Esophagus squamous epithelium (tissue), 5 donors: ENCODE measurements around the gene SLC23A3. TPM values are rescaled to one million over a fixed set of nuclear protein-coding genes. Genes with fewer than 3 reads are reported as not detected.

Source experiments
- DNase-seq: peaks from one replicate; lab custom pipeline; 2025; lab: John Stamatoyannopoulos, UW
- H3K27ac ChIP-seq, 4 donors: fragments of 200-600 bp; sonication (generic); one replicate each; pipeline ENCODE4 v1.5.1; 2016 to 2019; ENCODE audit warnings: mild to moderate bottlenecking in 1 of 4
- H3K27me3 ChIP-seq, 4 donors: fragments of 200-600 bp; sonication (generic); 1 replicate in 3 of 4; 2 replicates in 1 of 4; pipeline versions ENCODE4 v1.5.1 to v1.6.0; 2017 to 2021; ENCODE audit warnings: antibody characterized with exemption in 1 of 4
- H3K36me3 ChIP-seq, 3 donors: fragments of 200-600 bp; sonication (generic); one replicate each; pipeline ENCODE4 v1.5.1; 2016 to 2019
- H3K4me1 ChIP-seq, 3 donors: fragments of 200-600 bp; sonication (generic); one replicate each; pipeline ENCODE4 v1.5.1; 2017 to 2019
- H3K4me3 ChIP-seq, 4 donors: fragments of 200-600 bp; sonication (generic); 1 replicate in 3 of 4; 2 replicates in 1 of 4; pipeline ENCODE4 v1.5.1; 2016 to 2019; ENCODE audit warnings: mild to moderate bottlenecking in 2 of 4, moderate library complexity in 1 of 4
- H3K9me3 ChIP-seq, 3 donors: fragments of 200-600 bp; sonication (generic); one replicate each; pipeline ENCODE4 v1.5.1; 2016 to 2019
- CTCF ChIP-seq, 6 experiments: fragments of 450-650 bp in 4 of 6; fragments of 200-600 bp in 2 of 6; sonication (generic) in 2 of 6; IDR thresholded peaks; one replicate each; pipeline ENCODE4 v1.5.1; 2016 to 2019; ENCODE audit warnings: antibody characterized with exemption in 6 of 6, mild to moderate bottlenecking in 4 of 6, moderate library complexity in 4 of 6
- POLR2A ChIP-seq, 4 donors: fragments of 450-650 bp; IDR thresholded peaks; one replicate each; pipeline ENCODE4 v1.6.1; 2017; ENCODE audit warnings: antibody characterized with exemption in 4 of 4, mild to moderate bottlenecking in 4 of 4, moderate library complexity in 3 of 4
- WGBS, 2 donors: methylation state at CpG; one replicate each; pipeline ENCODE4 v1.1.5; 2018; 5-methylcytosine and 5-hydroxymethylcytosine counted together
- intact Hi-C: fragments of 100-400 bp; cut with DNase I; formaldehyde crosslinking; loops from one replicate; pipeline ENCODE4 v1.15.0; 2022
- total RNA-seq, 4 donors: library from RNA; depleted of rRNA; stranded (reverse); fragments of >200 nt; gene quantifications; one replicate each; pipeline ENCODE4 v1.1.0, GENCODE V29; 2016
- donor health status: DM: yes; HTN: yes; CAD: no.

Gene SLC23A3
- total RNA-seq, 4 donors from 2014 or later, result 0.82 to 1.7 (median 1.3) TPM

GRCh38 chr2:219174801-219175200, 5.0 kb upstream of the SLC23A3 start:
- intact Hi-C loops, result no loop called here
- H3K27ac ChIP-seq, result no peak overlapping the region
- H3K36me3 ChIP-seq, result peaks cover 6 to 47% (median 26%) of the 10 kb centered on the region in 3 donors
- H3K27me3 ChIP-seq, result no peaks in the 10 kb centered on the region
- H3K9me3 ChIP-seq, result no peaks in the 10 kb centered on the region
- no peak for DNase-seq
- H3K4me1 ChIP-seq, result peaks cover 10 to 66% (median 39%) of the 10 kb centered on the region in 3 donors
- 81 to 91% methylated on average over 7 of the region's 7 CpGs for WGBS, 2 donors
- no peak overlapping the region for H3K4me3 ChIP-seq
- TF ChIP-seq POLR2A (IDR thresholded peaks at IDR 0.05) (no peak), CTCF (IDR thresholded peaks at IDR 0.05) (no peak)

- Histone ChIP-seq H3K27ac (no peak overlapping the region), H3K27me3 (no peaks in the 10 kb centered on the region), H3K4me3 (no peak overlapping the region), H3K9me3 (no peaks in the 10 kb centered on the region), H3K4me1 (peaks cover 5 to 59% (median 33%) of the 10 kb centered on the region in 3 donors), H3K36me3 (peaks cover 6 to 43% (median 26%) of the 10 kb centered on the region in 3 donors)
- intact Hi-C loops, result no loop called here
- TF ChIP-seq CTCF (IDR thresholded peaks at IDR 0.05) (no peak), POLR2A (IDR thresholded peaks at IDR 0.05) (no peak)
- 77 to 80% methylated on average over 1 to 3 of the region's 3 CpGs for WGBS, 2 donors
- DNase-seq, result no peak
Observed at GRCh38 chr2:219174146-219174545, 4.3 kb upstream of the SLC23A3 start.

- WGBS, 2 donors, result 91 to 94% methylated on average over 4 to 6 of the region's 6 CpGs
- Histone ChIP-seq H3K4me3 (no peak overlapping the region), H3K27me3 (no peaks in the 10 kb centered on the region), H3K4me1 (peaks cover 0 to 51% (median 28%) of the 10 kb centered on the region in 3 donors), H3K27ac (no peak overlapping the region), H3K9me3 (no peaks in the 10 kb centered on the region), H3K36me3 (peaks cover 6 to 43% (median 26%) of the 10 kb centered on the region in 3 donors)
- intact Hi-C loops, result no loop called here
- TF ChIP-seq CTCF (IDR thresholded peaks at IDR 0.05), result no peak
- no peak for TF ChIP-seq POLR2A (IDR thresholded peaks at IDR 0.05)
- DNase-seq, result no peak
Observed at GRCh38 chr2:219173176-219173575, 3.3 kb upstream of the SLC23A3 start.

GRCh38 chr2:219172231-219173154, 2.7 kb upstream of the SLC23A3 start:
- 85 to 90% methylated on average over 12 to 16 of the region's 16 CpGs for whole genome bisulfite sequencing, 2 donors

More at GRCh38 chr2:219172231-219173154, 2.7 kb upstream of the SLC23A3 start:
- Histone ChIP-seq H3K4me1 (peaks cover 0 to 51% (median 28%) of the 10 kb centered on the region in 3 donors), H3K27ac (peak overlapping the region; percentile 50 to 73 (median 64)), H3K9me3 (no peaks in the 10 kb centered on the region), H3K4me3 (no peak overlapping the region), H3K27me3 (no peaks in the 10 kb centered on the region), H3K36me3 (peaks cover 6 to 43% (median 26%) of the 10 kb centered on the region in 3 donors)
- no peak for DNase-seq
- intact Hi-C loops, result no loop called here
- TF ChIP-seq CTCF (IDR thresholded peaks at IDR 0.05), result no peak
- TF ChIP-seq POLR2A (IDR thresholded peaks at IDR 0.05), result no peak
